ENCODE results near the gene ULK1.

ULK1 gene

DNA sequence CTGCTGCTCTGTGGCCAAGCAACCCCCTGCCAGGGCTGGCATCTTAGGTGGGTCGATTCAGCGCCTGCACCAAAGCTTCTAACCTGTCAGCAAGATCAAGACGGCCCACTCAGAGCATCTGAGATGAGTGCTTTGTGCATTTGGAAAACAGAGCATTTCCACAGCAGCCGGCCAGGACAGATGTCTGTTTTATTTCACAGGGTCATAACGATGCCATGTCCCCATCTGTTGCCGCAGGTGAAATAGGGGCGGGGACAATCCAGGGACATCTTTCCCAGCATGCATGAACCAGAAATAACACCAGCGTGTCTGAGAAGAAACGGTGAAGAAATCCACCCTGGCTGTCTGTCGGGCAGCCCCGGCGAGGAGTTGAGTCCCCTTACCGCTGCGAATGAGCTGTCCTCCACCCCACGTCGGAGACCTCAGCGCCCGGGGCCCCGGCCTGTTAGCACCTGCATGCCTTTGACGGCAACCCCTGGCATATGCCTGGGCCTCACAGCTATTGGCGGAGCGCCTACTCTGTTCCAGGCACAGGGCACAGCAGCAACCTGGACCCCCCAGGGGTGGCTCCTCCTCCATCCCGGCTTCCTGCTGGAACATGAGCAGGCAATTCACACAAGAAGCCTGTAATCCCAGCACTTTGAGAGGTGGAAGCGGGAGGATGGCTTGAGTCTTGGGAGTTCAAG is 30.6 kb upstream of the ULK1 start:
- TF ChIP-seq CTCF (IDR thresholded peaks at IDR 0.05; ENCODE audit: low read depth, low read length, missing control alignments) = no peak
- Histone ChIP-seq H3K4me3 (ENCODE audit: low read depth, low read length) (no peak overlapping the region), H3K36me3 (replicated peaks) (no peaks in the 10 kb centered on the region), H3K27me3 (replicated peaks) (no peaks in the 10 kb centered on the region), H3K27ac (no peak overlapping the region)
- in situ Hi-C loops (cut with HindIII; ENCODE audit: low pct_ligation_motif_present, low sequenced_read_pairs) = no loop called here
- no peak for DNase-seq

DNA sequence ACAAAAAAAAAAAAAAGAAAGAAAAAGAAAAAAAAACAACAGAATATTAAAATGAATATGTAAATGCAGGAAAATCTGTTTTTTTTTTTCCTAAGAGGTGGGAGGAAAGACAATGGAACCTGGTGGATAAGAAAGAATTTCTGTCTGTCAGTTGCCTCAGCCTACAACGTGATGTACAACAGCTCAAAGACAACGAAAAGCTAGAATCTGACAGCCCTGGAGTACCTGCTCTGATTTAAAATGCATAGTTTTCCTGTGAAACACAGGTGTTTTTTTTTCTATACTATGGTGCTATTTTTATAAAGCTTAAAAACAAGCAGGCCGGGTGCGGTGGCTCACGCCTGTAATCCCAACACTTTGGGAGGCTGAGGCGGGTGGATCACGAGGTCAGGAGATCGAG is 30.0 kb upstream of the ULK1 start:
- H3K27ac ChIP-seq = no peak overlapping the region
- TF ChIP-seq CTCF (IDR thresholded peaks at IDR 0.05; ENCODE audit: low read depth, low read length, missing control alignments) = no peak
- no peaks in the 10 kb centered on the region for H3K27me3 ChIP-seq (replicated peaks)
- in situ Hi-C loops (cut with HindIII; ENCODE audit: low pct_ligation_motif_present, low sequenced_read_pairs) = no loop called here
- no peak for DNase-seq
- no peaks in the 10 kb centered on the region for H3K36me3 ChIP-seq (replicated peaks)
- H3K4me3 ChIP-seq (ENCODE audit: low read depth, low read length) = no peak overlapping the region

- no peak for TF ChIP-seq CTCF (IDR thresholded peaks at IDR 0.05; ENCODE audit: low read depth, low read length, missing control alignments)
- Histone ChIP-seq H3K36me3 (replicated peaks) (no peaks in the 10 kb centered on the region), H3K27me3 (replicated peaks) (no peaks in the 10 kb centered on the region), H3K4me3 (ENCODE audit: low read depth, low read length) (no peak overlapping the region), H3K27ac (no peak overlapping the region)
- peak; percentile 76 for DNase-seq
- in situ Hi-C loops (cut with HindIII; ENCODE audit: low pct_ligation_motif_present, low sequenced_read_pairs) = no loop called here
Measured at GRCh38 chr12:131865180-131865875, 29.1 kb upstream of the ULK1 start.

DNA sequence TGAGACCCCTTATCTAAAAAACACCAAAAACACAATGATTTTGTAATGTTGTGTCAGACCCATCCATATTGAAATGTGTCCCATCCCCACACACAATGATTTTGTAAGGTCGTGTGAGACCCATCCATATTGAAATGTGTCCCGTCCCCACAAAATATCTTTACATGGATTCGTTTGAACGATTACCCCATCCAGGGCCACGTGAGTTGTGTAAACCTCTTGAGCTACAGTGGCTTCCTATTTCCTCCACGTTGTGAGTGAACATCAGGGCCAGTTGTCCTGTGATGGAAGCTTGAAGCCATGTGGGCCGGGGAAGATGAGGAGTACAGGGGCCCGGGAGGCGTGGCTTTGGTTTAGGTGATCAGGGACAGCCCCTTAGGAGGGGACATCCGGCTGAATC is 27.0 kb upstream of the ULK1 start:
- Histone ChIP-seq H3K27ac (no peak overlapping the region), H3K36me3 (replicated peaks) (no peaks in the 10 kb centered on the region), H3K4me3 (ENCODE audit: low read depth, low read length) (no peak overlapping the region), H3K27me3 (replicated peaks) (no peaks in the 10 kb centered on the region)
- no peak for TF ChIP-seq CTCF (IDR thresholded peaks at IDR 0.05; ENCODE audit: low read depth, low read length, missing control alignments)
- in situ Hi-C loops (cut with HindIII; ENCODE audit: low pct_ligation_motif_present, low sequenced_read_pairs) = no loop called here
- DNase-seq = no peak

GRCh38 chr12:131867891-131868675 is 26.3 kb upstream of the ULK1 start:
- DNase-seq = no peak
- no peak for TF ChIP-seq CTCF (IDR thresholded peaks at IDR 0.05; ENCODE audit: low read depth, low read length, missing control alignments)
- no peak overlapping the region for H3K27ac ChIP-seq
- in situ Hi-C loops (cut with HindIII; ENCODE audit: low pct_ligation_motif_present, low sequenced_read_pairs) = no loop called here
- H3K27me3 ChIP-seq (replicated peaks) = no peaks in the 10 kb centered on the region
- H3K36me3 ChIP-seq (replicated peaks) = no peaks in the 10 kb centered on the region
- H3K4me3 ChIP-seq (ENCODE audit: low read depth, low read length) = no peak overlapping the region
